OCI-LY3 (cell line): Measurements from ENCODE around the gene TRAPPC12.

Experiments
- H2AFZ ChIP-seq: fragments of 200-600, 300-600 bp; shearing (Covaris generic); 2 replicates; pipeline ENCODE4 v1.6.0; 2014; ENCODE audit warnings: antibody characterized with exemption, low read depth, low read length
- H3K27ac ChIP-seq: fragments of 200-600, 300-600 bp; sonication (generic); 2 replicates; pipeline ENCODE4 v1.5.1; 2014; ENCODE audit warnings: mild to moderate bottlenecking, low read length, moderate library complexity, mixed read lengths
- H3K27me3 ChIP-seq: fragments of 200-600, 300-600 bp; sonication (generic); 2 replicates; pipeline ENCODE4 v1.6.1; 2014; ENCODE audit warnings: low read depth, low read length, mixed read lengths
- H3K36me3 ChIP-seq: fragments of 200-600, 300-600 bp; sonication (generic); replicated peaks from 2 replicates; pipeline ENCODE3; 2014; ENCODE audit warnings: low read depth, low read length, mixed read lengths
- H3K4me1 ChIP-seq: fragments of 300-600, 200-600 bp; sonication (generic); 2 replicates; pipeline ENCODE4 v1.6.1; 2014; ENCODE audit warnings: low read length, mixed read lengths
- H3K4me2 ChIP-seq: fragments of 200-600, 300-600 bp; sonication (generic); 2 replicates; pipeline ENCODE4 v1.6.1; 2014; ENCODE audit warnings: low read length, mixed read lengths
- H3K4me3 ChIP-seq: fragments of 300-600, 200-600 bp; sonication (generic); 2 replicates; pipeline ENCODE4 v1.5.1; 2014; ENCODE audit warnings: antibody characterized with exemption, mild to moderate bottlenecking, low read length, moderate library complexity
- H3K79me2 ChIP-seq: fragments of 300-600, 200-600 bp; shearing (Covaris generic); 2 replicates; pipeline ENCODE4 v1.6.1; 2014; ENCODE audit warnings: mild to moderate bottlenecking, low read length, mixed read lengths
- H3K9ac ChIP-seq: fragments of 300-600, 200-600 bp; shearing (Covaris generic); 2 replicates; pipeline ENCODE4 v1.6.0; 2014; ENCODE audit warnings: mild to moderate bottlenecking, low read length, moderate library complexity
- H3K9me3 ChIP-seq: fragments of 200-600, 300-600 bp; shearing (Covaris generic); 2 replicates; pipeline ENCODE4 v1.6.1; 2014; ENCODE audit warnings: low read length, mixed read lengths; ENCODE audit not compliant: insufficient read depth
- H4K20me1 ChIP-seq: fragments of 200-600, 300-600 bp; sonication (generic); 2 replicates; pipeline ENCODE4 v1.6.1; 2016; ENCODE audit warnings: low read length, mixed read lengths; ENCODE audit not compliant: insufficient read depth
- EZH2phosphoT487 ChIP-seq: fragments of 200-600 bp; shearing (Covaris generic); IDR thresholded peaks from 2 replicates; pipeline ENCODE4 v1.6.1; 2018; ENCODE audit warnings: antibody characterized with exemption, mixed run types, low read depth
- TF ChIP-seq, protein P1 (sequence below): fragments of 200-600, 300-600 bp; sonication (generic); IDR thresholded peaks from 2 replicates; pipeline ENCODE4 v1.5.1; 2014; ENCODE audit warnings: antibody characterized with exemption, low read length, low read depth

Gene TRAPPC12

DNA sequence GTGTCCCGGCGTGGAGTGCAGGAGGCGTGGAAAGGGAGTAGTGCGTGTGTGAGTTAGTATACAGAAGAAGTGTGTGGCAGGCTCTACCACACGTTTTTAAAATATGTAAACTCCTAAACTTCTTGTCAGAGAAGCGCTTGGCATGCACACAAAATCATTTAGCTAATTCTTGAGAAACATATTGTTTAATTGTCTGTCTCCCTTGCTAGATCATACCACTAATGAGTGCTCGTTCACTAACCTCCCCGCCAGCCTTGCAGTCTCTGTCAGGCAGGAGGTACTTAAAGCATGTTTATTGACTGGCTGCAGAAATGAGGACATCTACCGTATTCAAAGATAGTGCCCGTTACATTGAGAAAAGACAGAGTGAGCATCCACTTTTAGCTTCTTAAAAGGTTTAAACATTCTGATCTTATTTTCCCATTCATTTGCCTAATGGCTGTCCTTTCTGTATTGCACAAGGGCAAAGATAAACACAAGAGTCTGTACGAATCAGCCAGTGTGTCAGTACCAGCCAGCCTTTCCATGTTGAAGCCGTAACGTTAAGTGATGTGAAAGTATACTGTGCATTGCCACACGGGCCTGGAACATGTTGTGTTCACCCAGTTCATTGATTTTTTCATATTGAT, 41.4 kb downstream of the TRAPPC12 start:
- no peak overlapping the region for H3K9ac ChIP-seq
- H4K20me1 ChIP-seq: no peaks in the 10 kb centered on the region
- peaks cover 11% of the 10 kb centered on the region for H3K4me1 ChIP-seq
- no peaks in the 10 kb centered on the region for H3K9me3 ChIP-seq
- H3K27ac ChIP-seq: no peak overlapping the region
- H3K4me3 ChIP-seq: no peak overlapping the region
- H3K27me3 ChIP-seq: no peaks in the 10 kb centered on the region
- no peak overlapping the region for H2AFZ ChIP-seq
- no peak for TF ChIP-seq EZH2phosphoT487
- TF ChIP-seq, protein P1, sequence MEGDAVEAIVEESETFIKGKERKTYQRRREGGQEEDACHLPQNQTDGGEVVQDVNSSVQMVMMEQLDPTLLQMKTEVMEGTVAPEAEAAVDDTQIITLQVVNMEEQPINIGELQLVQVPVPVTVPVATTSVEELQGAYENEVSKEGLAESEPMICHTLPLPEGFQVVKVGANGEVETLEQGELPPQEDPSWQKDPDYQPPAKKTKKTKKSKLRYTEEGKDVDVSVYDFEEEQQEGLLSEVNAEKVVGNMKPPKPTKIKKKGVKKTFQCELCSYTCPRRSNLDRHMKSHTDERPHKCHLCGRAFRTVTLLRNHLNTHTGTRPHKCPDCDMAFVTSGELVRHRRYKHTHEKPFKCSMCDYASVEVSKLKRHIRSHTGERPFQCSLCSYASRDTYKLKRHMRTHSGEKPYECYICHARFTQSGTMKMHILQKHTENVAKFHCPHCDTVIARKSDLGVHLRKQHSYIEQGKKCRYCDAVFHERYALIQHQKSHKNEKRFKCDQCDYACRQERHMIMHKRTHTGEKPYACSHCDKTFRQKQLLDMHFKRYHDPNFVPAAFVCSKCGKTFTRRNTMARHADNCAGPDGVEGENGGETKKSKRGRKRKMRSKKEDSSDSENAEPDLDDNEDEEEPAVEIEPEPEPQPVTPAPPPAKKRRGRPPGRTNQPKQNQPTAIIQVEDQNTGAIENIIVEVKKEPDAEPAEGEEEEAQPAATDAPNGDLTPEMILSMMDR: no peak
- peaks cover 45% of the 10 kb centered on the region for H3K36me3 ChIP-seq
- no peaks in the 10 kb centered on the region; the same call in 1 of the 2 replicates for H3K79me2 ChIP-seq
- no peak overlapping the region for H3K4me2 ChIP-seq

DNA sequence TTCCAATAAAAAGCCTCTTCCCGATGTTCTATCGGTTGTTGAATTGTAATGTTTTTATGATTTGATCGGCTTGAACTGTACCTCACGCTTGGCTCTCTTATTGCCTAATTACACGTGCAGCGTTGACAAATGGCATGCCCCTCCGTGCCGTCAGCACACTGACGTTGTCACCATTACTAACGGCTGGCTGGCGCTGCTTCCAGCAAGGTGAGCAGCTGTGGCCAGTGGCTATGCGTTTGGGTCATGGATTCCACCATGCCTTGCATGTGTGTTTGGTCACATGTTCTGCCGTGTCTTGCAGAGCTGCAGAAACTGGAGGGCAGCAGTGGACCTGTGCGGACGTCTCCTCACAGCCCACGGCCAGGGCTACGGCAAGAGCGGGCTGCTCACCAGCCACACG, 42.1 kb downstream of the TRAPPC12 start:
- H3K9ac ChIP-seq: no peak overlapping the region

DNA sequence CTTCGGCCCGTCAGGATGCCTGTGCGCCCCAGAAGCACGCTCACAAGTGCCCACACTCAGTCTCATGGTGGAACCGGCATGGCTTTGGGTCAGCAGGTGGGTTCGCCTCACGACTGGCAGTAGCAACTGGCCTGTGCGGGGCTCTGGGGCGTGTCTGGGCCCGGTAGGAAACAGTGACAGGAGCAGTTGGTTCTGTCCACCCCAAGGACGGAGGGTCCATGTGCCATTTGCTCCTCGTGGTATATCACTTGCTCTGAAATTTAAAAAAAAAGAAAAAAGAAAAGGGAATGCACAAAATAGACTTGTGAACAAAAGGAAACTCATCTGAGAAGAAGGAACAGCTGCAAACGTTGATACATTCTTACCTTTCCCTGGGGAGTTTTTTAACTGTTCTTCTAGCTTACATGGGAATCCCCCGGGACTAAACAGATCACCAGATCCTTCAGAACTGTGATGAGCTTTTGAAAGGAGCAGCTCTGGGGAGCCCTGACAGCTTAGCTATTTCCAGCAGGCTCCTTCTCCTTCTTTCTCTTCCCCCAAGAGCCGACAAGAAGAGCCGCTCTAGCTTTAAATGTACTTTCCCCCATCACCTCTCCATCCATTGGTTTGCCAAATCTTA, 42.8 kb downstream of the TRAPPC12 start:
- Histone ChIP-seq H3K27me3 (no peaks in the 10 kb centered on the region), H3K4me3 (no peak overlapping the region), H3K36me3 (peaks cover 55% of the 10 kb centered on the region), H3K4me2 (no peak overlapping the region), H2AFZ (no peak overlapping the region), H3K27ac (peak overlapping the region; percentile 45; the same call in 1 of the 2 replicates), H3K4me1 (peaks cover 21% of the 10 kb centered on the region), H3K79me2 (no peaks in the 10 kb centered on the region; the same call in 1 of the 2 replicates), H3K9ac (no peak overlapping the region), H4K20me1 (no peaks in the 10 kb centered on the region), H3K9me3 (no peaks in the 10 kb centered on the region)
- TF ChIP-seq EZH2phosphoT487: no peak
- TF ChIP-seq, protein P1: no peak

More for the DNA sequence above, 42.1 kb downstream of the TRAPPC12 start:
- Histone ChIP-seq H3K27ac (no peak overlapping the region), H3K79me2 (no peaks in the 10 kb centered on the region; the same call in 1 of the 2 replicates), H3K36me3 (peaks cover 52% of the 10 kb centered on the region), H2AFZ (no peak overlapping the region), H3K4me1 (peaks cover 14% of the 10 kb centered on the region), H3K9me3 (no peaks in the 10 kb centered on the region), H3K4me3 (no peak overlapping the region), H4K20me1 (no peaks in the 10 kb centered on the region), H3K4me2 (no peak overlapping the region), H3K27me3 (no peaks in the 10 kb centered on the region)
- TF ChIP-seq EZH2phosphoT487: no peak
- TF ChIP-seq, protein P1: no peak

DNA sequence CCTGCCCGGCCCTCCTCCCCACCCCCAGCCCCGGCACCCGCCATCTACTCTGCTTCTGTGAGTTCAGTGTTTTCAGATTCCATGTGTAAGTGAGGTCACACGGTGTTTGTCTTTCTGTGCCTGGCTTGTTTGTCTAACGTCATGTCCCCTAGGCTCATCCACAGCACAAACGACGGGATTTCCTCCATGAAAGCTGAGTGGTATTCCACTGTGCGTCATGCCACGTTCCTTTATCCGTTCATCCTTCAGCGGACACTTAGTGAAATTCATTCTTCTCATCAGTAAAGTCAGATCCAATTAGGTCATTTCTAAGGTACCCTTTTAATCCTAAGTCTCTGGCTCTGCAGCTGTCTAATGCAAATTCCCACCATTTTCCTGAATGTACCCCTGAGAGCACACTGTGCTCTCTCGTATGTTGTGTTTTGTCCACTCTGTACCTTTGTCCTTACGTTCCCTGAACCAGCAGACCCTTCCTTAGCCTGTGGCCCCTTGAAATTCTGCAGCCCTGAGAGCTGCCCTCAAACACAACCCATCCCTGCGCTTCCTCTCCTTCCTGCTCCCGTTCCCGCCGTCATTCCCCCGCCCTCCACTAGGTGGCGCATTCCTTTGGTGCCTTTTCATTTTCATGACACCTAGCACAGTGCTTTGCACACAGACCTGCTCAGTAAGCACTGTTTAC, 44.1 kb downstream of the TRAPPC12 start:
- H4K20me1 ChIP-seq: no peaks in the 10 kb centered on the region
- H2AFZ ChIP-seq: no peak overlapping the region
- TF ChIP-seq EZH2phosphoT487: no peak
- TF ChIP-seq, protein P1: peak; percentile 94
- H3K79me2 ChIP-seq: no peaks in the 10 kb centered on the region; the same call in 1 of the 2 replicates
- no peak overlapping the region for H3K9ac ChIP-seq
- H3K4me2 ChIP-seq: no peak overlapping the region
- H3K27me3 ChIP-seq: no peaks in the 10 kb centered on the region
- H3K27ac ChIP-seq: no peak overlapping the region
- no peak overlapping the region for H3K4me3 ChIP-seq
- H3K4me1 ChIP-seq: peaks cover 29% of the 10 kb centered on the region
- peaks cover 54% of the 10 kb centered on the region for H3K36me3 ChIP-seq
- no peaks in the 10 kb centered on the region for H3K9me3 ChIP-seq
